Spleen (tissue), 11 donors: Measurements from ENCODE around the gene TENM4. TPM values are rescaled to one million over a fixed set of nuclear protein-coding genes. Genes with fewer than 3 reads are reported as not detected.

Experiments
- DNase-seq: peaks from one replicate; pipeline ENCODE4 v3.0.0-alpha.2; 2020
- H3K27ac ChIP-seq, 8 donors: fragments of 200-600 bp; sonication (generic) in 7 of 8; 1 replicate in 4 of 8; 2 replicates in 4 of 8; pipeline versions ENCODE4 v1.5.0 to v1.8.0; 2016 to 2021; ENCODE audit warnings: inconsistent platforms in 4 of 8, mild to moderate bottlenecking in 4 of 8, moderate library complexity in 1 of 8
- H3K27me3 ChIP-seq, 7 donors: fragments of 200-600 bp; sonication (generic) in 6 of 7; replicated peaks in 1 of 7; 1 replicate in 4 of 7; 2 replicates in 3 of 7; pipeline versions ENCODE4 v1.5.0 to v1.8.0; 2016 to 2021; ENCODE audit warnings: inconsistent platforms in 3 of 7, mild to moderate bottlenecking in 1 of 7
- H3K36me3 ChIP-seq, 6 donors: fragments of 200-600 bp; sonication (generic) in 5 of 6; 1 replicate in 4 of 6; 2 replicates in 2 of 6; pipeline versions ENCODE4 v1.5.0 to v1.8.0; 2016 to 2021; ENCODE audit warnings: inconsistent platforms in 2 of 6
- H3K4me1 ChIP-seq, 6 donors: fragments of 200-600 bp; sonication (generic) in 5 of 6; 1 replicate in 3 of 6; 2 replicates in 3 of 6; pipeline versions ENCODE4 v1.5.0 to v1.8.0; 2016 to 2021; ENCODE audit warnings: inconsistent platforms in 3 of 6
- H3K4me3 ChIP-seq, 8 donors: fragments of 200-600 bp; sonication (generic) in 7 of 8; 1 replicate in 4 of 8; 2 replicates in 4 of 8; pipeline versions ENCODE4 v1.5.0 to v1.8.0; 2016 to 2021; ENCODE audit warnings: inconsistent platforms in 4 of 8, mild to moderate bottlenecking in 4 of 8, moderate library complexity in 2 of 8
- H3K9me3 ChIP-seq, 8 donors: fragments of 200-600 bp; sonication (generic) in 7 of 8; 1 replicate in 4 of 8; 2 replicates in 4 of 8; pipeline versions ENCODE4 v1.5.0 to v1.8.0; 2016 to 2021; ENCODE audit warnings: inconsistent platforms in 4 of 8
- POLR2A ChIP-seq, 3 donors: fragments of 450-650 bp; IDR thresholded peaks; one replicate each; pipeline ENCODE4 v1.5.1; 2017; ENCODE audit warnings: antibody characterized with exemption in 3 of 3, mild to moderate bottlenecking in 1 of 3
- POLR2AphosphoS5 ChIP-seq, 3 donors: sonication (generic); formaldehyde crosslinking; IDR thresholded peaks; one replicate each; pipeline ENCODE4 v1.5.1; 2017; ENCODE audit warnings: antibody characterized with exemption in 3 of 3
- WGBS, 5 donors: extraction: QIAGEN DNeasy Blood & Tissue Kit in 3 of 5; methylation state at CpG; one replicate each; pipeline versions ENCODE4 v1.1.5 to v1.1.7; 2013 to 2018; 5-methylcytosine and 5-hydroxymethylcytosine counted together
- intact Hi-C: fragments of 100-400 bp; cut with DNase I; formaldehyde crosslinking; loops from one replicate; pipeline ENCODE4 v1.15.0; 2023; ENCODE audit warnings: low total_unique reads
- polyA plus RNA-seq, 3 donors: library from polyadenylated mRNA; stranded (reverse); fragments of 200-250 nt; gene quantifications; one replicate each; pipeline ENCODE4 v1.2.1, GENCODE V29; 2013
- total RNA-seq, 7 donors: library from RNA; depleted of rRNA in 3 of 7; stranded (reverse); fragments of >200 nt in 3 of 7; fragmentation: NEBNext Ultra II Directional in 4 of 7; extraction: Animal tissue kit (Norgen Biotek cat#: 25700) in 4 of 7; gene quantifications; one replicate each; pipeline versions ENCODE4 v1.1.0 to v1.2.1, GENCODE V29; 2016 to 2021
- TF ChIP-seq, protein P1 (sequence below), 11 experiments: fragments of 200-600 bp in 7 of 11; fragments of 450-650 bp in 4 of 11; sonication (generic) in 4 of 11; IDR thresholded peaks in 8 of 11; conservative IDR thresholded peaks in 3 of 11; 1 replicate in 7 of 11; 2 replicates in 4 of 11; pipeline versions ENCODE4 v1.4.0 to v1.8.0; 2016 to 2021; ENCODE audit warnings: antibody characterized with exemption in 11 of 11, inconsistent platforms in 4 of 11, mild to moderate bottlenecking in 1 of 11
- donor health status: healthy with polysubstance abuse.
- donor health status: DM: no; HTN: no; CAD: no; lungs with moderate emphysema.
- donor health status: DM: no; HTN: no; CAD: no.
- donor health status: Bipolar disorder and iron deficiency.
- donor health status: healthy.
- donor health status: DM: no; HTN: no; CAD: no.
- donor health status: DM: yes; HTN: yes; CAD: no.

Gene TENM4
- total and polyA plus RNA-seq, 10 donors = 0.09 to 4.5 (median 1.2) TPM

DNA sequence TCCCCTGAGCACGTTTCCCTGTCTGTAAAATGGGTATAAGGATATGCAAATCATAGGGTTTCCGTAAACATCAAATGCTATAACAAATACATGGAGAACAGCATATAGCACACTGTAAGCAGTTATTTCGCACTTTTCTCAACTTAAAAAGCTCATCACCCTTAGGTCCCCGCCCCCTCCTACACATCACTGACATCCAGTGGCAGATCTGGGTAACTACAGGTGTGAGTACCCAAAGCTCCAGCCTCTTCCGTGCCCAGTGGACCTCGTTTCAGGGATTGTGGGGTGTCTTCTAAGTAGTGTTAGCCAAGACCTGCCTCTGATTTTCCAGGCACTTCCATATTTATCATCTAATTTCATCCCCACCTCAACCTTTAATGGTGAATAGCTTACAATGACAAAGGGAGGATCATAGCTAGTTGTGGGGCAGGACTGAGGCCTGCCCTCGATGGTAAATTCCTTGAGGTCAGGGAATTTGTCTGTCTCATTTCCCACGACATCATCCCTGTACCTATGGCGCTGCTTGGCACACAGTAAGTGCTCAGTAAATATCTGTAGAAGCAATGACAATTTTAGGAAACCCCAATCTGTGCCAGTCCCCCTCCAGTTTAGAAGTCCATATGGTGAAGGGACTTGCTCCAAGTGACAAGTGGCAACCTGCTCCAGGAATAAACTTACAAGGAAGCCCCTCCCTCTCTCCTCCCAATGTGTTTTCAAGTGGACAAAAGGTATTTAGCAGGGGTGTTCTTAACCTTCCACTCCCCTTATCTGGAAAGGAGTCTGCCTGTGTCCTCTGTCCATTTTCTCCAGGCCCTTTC lies 340.5 kb downstream of the TENM4 start:
- DNase-seq = no peak
- 26 to 32% (median 31%) methylated on average over 9 of the region's 9 CpGs for WGBS, 5 donors

DNA sequence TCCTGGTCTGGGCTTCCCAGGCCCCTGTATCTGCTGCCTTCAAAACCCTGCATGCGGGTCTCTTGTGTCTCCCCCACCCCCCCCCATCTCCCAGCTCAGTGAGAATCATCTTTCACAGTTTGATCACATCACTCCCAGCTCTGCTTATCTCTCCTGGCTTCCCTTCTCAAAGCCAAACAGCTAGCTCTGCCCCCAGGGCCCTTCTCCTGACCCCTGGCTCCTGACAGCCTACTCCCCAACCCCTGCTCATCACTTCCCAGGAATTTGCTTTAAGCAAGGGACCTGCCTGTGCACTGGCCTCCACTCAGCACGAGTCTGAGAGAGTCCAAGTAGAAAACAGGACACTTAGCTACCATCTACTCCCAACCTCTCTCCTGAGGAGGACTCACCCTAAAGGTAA lies 342.7 kb downstream of the TENM4 start:
- no peak for TF ChIP-seq POLR2A (IDR thresholded peaks at IDR 0.05)
- TF ChIP-seq, protein P1, sequence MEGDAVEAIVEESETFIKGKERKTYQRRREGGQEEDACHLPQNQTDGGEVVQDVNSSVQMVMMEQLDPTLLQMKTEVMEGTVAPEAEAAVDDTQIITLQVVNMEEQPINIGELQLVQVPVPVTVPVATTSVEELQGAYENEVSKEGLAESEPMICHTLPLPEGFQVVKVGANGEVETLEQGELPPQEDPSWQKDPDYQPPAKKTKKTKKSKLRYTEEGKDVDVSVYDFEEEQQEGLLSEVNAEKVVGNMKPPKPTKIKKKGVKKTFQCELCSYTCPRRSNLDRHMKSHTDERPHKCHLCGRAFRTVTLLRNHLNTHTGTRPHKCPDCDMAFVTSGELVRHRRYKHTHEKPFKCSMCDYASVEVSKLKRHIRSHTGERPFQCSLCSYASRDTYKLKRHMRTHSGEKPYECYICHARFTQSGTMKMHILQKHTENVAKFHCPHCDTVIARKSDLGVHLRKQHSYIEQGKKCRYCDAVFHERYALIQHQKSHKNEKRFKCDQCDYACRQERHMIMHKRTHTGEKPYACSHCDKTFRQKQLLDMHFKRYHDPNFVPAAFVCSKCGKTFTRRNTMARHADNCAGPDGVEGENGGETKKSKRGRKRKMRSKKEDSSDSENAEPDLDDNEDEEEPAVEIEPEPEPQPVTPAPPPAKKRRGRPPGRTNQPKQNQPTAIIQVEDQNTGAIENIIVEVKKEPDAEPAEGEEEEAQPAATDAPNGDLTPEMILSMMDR (IDR thresholded peaks at IDR 0.05 in 8 of 11, conservative IDR thresholded peaks at IDR 0.05 in 3 of 11) = no peak
- no peak for TF ChIP-seq POLR2AphosphoS5 (IDR thresholded peaks at IDR 0.05)
- H3K4me1 ChIP-seq = no peaks in the 10 kb centered on the region
- H3K27me3 ChIP-seq = peaks cover 0 to 12% (median 0%) of the 10 kb centered on the region in 7 donors
- H3K36me3 ChIP-seq = no peaks in the 10 kb centered on the region
- H3K27ac ChIP-seq = no peak overlapping the region
- DNase-seq = no peak
- H3K9me3 ChIP-seq = peaks cover 0 to 5% (median 0%) of the 10 kb centered on the region in 8 donors
- WGBS, 5 donors = 2 to 47% (median 24%) methylated on average over 2 of the region's 2 CpGs
- H3K4me3 ChIP-seq = no peak overlapping the region
- intact Hi-C loops = no loop called here

More for the DNA sequence above, 340.5 kb downstream of the TENM4 start:
- Histone ChIP-seq H3K4me3 (no peak overlapping the region), H3K36me3 (no peaks in the 10 kb centered on the region), H3K9me3 (no peaks in the 10 kb centered on the region), H3K27ac (no peak overlapping the region), H3K27me3 (peaks cover 0 to 12% (median 0%) of the 10 kb centered on the region in 7 donors), H3K4me1 (no peaks in the 10 kb centered on the region)
- intact Hi-C loops = no loop called here
- TF ChIP-seq POLR2A (IDR thresholded peaks at IDR 0.05) (no peak), POLR2AphosphoS5 (IDR thresholded peaks at IDR 0.05) (no peak)
- TF ChIP-seq, protein P1 (IDR thresholded peaks at IDR 0.05 in 8 of 11, conservative IDR thresholded peaks at IDR 0.05 in 3 of 11) = peak in 8 of 11 experiments; percentile 46 to 68 (median 60)

DNA sequence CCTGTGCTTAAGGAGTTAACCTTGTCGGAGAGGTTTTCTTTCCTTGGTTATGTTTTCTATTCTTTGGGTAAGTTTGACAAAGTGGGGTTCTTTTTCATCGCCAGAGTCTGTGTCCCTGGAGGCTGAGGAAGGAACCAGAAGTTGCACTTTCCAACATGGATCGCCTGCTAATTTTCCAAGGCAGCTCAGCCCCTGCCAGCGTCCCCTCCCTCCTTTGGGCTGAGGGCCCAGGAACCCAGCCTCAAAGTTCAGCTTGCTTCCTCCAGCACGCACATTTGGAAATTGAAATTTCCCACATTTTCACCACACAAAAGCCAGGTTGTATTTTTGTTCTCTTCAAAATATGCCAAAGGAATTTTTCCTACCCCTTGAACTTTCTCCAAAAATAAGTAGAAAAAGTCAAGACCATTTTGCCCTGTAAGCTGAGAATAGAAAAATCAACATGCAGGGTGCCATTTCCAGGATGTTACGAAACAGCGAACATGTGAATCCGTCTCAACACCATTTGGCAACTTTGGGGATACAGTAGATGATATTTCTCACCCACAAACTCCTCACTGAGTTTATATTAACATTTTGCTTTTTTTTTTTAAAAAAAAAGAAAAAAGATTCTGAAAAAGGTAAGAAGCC lies 343.5 kb downstream of the TENM4 start:
- Histone ChIP-seq H3K36me3 (no peaks in the 10 kb centered on the region), H3K27me3 (peaks cover 0 to 12% (median 0%) of the 10 kb centered on the region in 7 donors), H3K27ac (no peak overlapping the region), H3K4me1 (no peaks in the 10 kb centered on the region), H3K9me3 (peaks cover 0 to 10% (median 0%) of the 10 kb centered on the region in 8 donors), H3K4me3 (no peak overlapping the region)
- DNase-seq = no peak
- intact Hi-C loops = no loop called here
- TF ChIP-seq POLR2AphosphoS5 (IDR thresholded peaks at IDR 0.05) = no peak
- WGBS, 5 donors = 69 to 79% (median 74%) methylated on average over 8 of the region's 8 CpGs

DNA sequence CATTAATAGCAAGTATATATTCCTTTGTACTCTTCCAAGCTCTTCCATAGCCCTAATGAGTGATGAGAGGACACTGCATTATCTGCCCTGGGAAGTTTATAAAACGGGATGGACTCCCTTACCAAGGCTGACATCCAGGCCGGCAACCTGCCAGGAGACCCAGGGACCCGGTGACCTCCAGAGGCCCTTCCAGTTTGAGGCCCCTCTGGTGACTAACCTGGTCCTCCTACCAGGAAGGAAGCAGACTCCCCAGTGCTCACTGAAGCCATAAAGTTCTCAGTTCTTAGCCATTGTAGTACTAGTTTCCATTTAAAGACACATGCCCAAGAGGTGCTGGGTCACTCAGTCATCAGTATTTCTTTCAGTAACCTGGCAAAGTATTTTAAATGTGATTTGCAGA lies 345.4 kb downstream of the TENM4 start:
- H3K9me3 ChIP-seq = peaks cover 0 to 10% (median 0%) of the 10 kb centered on the region in 8 donors
- no peak overlapping the region for H3K4me3 ChIP-seq
- H3K27me3 ChIP-seq = peaks cover 0 to 8% (median 0%) of the 10 kb centered on the region in 7 donors
- H3K36me3 ChIP-seq = no peaks in the 10 kb centered on the region
- no peak for DNase-seq
- intact Hi-C loops = no loop called here
- no peak overlapping the region for H3K27ac ChIP-seq
- WGBS, 5 donors = 42 to 49% (median 45%) methylated on average over 3 of the region's 3 CpGs
- no peaks in the 10 kb centered on the region for H3K4me1 ChIP-seq
- TF ChIP-seq, protein P1 (IDR thresholded peaks at IDR 0.05 in 8 of 11, conservative IDR thresholded peaks at IDR 0.05 in 3 of 11) = no peak
- no peak for TF ChIP-seq POLR2A (IDR thresholded peaks at IDR 0.05)
- no peak for TF ChIP-seq POLR2AphosphoS5 (IDR thresholded peaks at IDR 0.05)
